GM19467 (cell line): ENCODE data around the gene ARHGAP29.

ENCODE experiments used
- ATAC-seq: cut with Tn5 transposase; IDR thresholded peaks from one replicate; pipeline ENCODE4 v1.9.1; 2021; ENCODE audit warnings: mild to moderate bottlenecking, moderate library complexity; ENCODE audit not compliant: unreplicated experiment

ARHGAP29 gene

DNA sequence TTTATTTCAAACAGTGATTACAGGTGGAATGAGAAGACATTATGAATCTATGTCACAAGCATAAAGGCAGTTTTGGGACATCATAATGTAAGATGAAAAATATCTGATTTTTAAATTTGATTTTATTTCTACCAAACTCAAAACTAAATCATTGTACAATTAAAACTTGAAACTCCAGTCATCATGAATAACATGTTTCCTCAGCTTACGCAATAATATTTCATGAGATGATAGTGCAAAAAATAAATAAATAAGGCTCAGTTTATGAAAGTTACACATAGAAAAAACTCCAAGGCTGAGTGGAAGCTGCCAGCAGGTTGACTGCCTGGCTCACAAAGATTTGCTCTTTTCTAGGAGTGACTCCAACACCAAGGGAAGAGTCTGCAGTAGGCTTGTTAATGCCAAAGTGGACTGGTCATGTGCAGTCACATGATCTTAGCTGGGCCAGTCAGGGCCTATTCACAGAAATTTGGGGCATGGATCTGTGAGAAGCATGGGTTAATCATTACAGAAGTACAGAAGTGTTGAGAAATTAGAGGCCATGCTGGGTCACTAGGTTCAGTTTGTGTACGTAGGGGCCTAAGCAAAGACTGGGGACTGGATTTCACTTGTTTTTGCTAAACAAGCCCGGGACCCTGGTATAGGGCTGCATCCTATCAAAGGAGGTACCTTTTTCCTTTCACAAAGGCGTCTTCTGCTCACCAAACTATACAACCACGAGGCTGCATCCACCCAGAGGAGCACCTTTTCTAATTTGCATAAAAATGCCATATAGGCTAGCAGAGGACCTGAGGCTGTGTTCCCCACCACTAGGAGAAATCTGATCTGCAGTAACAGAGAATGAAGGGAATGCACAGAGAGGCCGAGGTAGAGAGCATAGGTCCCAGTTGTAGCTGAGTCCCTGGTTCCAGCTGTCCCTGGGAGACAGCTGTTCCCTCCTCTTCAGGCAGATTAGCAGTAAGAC, 111.6 kb downstream of the ARHGAP29 start:
- no peak for ATAC-seq

DNA sequence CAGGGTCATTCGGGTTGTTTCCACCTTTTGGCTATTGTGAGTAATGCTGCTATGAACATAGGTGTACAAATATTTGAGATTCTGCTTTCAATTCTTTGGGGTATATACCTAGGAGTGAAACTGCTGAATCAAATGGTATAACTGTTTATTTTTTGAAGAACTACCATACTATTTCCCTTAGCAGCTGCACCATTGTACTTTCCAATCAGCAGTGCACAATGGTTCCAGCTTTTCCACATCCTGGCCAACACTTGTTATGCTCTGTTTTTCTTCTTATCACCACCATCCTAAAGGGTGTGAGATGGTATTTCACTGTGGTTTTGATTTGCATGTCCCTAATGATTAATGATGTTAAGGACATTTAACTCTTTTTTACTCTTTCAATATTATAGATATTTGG, 112.8 kb downstream of the ARHGAP29 start:
- ATAC-seq, result no peak

DNA sequence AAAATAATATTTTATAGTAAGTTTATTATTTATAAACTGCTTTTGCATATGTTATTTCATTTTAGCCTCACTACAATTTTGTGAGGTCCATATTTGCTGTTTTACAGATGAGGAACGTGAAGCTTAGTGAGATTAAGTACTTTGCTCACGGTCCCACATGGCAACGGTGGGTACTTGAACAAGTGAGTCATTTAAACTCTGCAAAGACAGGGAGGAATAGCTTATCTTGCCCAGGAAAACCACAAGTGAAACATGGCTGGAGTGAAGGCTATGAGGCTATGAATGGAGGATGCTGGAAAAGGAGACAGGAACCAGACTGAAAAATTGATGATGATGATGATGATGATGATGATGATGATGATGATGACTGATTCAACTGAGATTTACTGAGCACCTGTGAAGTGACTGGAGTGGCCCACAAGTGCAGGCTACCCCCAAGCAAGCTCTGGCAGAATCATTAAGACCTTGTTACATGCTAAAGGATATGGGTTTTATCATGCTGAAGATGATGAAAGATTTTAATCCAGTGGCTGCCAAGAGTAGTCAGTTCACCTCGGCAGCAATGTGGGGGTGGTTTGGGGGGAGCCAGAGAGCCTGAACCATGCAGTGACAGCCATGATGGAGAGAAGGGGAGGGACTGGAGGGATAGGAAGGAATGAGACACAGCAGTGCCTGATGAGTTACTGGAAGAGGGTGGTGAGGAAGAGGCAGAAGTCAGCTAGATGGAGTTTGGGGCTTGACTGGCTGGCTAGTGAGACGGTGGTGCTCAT, 115.0 kb downstream of the ARHGAP29 start:
- ATAC-seq, result no peak
